OCI-LY1 (cell line): ENCODE measurements around the gene MT3.

Experiments
- EZH2 ChIP-seq: fragments of 200-600 bp; sonication (generic), shearing (Covaris generic); IDR thresholded peaks from 2 replicates; pipeline ENCODE4 v1.8.0; 2017; ENCODE audit warnings: borderline replicate concordance, mixed run types, mild to moderate bottlenecking, antibody characterized with exemption, low read length, moderate library complexity, mixed read lengths
- TF ChIP-seq, protein P1 (sequence below): fragments of 200-600 bp; sonication (generic), shearing (Covaris generic); IDR thresholded peaks from 2 replicates; pipeline ENCODE4 v1.5.1; 2017; ENCODE audit warnings: mild to moderate bottlenecking, antibody characterized with exemption, low read length, moderate library complexity, mixed read lengths

DNA sequence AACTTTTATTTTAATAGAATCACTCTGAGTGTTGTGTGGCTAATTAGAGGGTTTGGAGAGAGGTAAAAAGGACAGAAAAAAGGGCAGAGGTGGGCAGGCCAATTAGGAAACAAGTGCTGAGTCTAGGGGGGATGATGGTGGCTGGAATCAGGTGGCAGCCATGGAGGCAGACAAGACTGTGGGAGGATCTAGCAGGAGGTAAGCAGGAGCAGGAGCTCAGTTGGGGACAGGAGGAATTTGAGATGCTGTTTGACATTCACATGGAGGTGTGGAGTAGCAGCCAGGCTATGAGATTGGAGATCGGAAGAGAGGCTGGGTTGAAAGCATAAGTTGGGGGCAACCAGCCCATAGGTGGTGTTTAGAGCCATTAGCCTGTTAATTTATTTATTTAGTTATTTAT, 28.2 kb upstream of the MT3 start:
- no peak for TF ChIP-seq EZH2
- TF ChIP-seq, protein P1, sequence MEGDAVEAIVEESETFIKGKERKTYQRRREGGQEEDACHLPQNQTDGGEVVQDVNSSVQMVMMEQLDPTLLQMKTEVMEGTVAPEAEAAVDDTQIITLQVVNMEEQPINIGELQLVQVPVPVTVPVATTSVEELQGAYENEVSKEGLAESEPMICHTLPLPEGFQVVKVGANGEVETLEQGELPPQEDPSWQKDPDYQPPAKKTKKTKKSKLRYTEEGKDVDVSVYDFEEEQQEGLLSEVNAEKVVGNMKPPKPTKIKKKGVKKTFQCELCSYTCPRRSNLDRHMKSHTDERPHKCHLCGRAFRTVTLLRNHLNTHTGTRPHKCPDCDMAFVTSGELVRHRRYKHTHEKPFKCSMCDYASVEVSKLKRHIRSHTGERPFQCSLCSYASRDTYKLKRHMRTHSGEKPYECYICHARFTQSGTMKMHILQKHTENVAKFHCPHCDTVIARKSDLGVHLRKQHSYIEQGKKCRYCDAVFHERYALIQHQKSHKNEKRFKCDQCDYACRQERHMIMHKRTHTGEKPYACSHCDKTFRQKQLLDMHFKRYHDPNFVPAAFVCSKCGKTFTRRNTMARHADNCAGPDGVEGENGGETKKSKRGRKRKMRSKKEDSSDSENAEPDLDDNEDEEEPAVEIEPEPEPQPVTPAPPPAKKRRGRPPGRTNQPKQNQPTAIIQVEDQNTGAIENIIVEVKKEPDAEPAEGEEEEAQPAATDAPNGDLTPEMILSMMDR, result no peak
